HG02840 (cell line): Measurements from ENCODE around the gene OSBPL5.

Source experiments
- ATAC-seq: cut with Tn5 transposase; IDR thresholded peaks from one replicate; pipeline ENCODE4 v1.9.1; 2021; ENCODE audit warnings: mild to moderate bottlenecking, moderate library complexity, moderate number of reproducible peaks; ENCODE audit not compliant: unreplicated experiment, low FRiP score

Gene OSBPL5

GRCh38 chr11:3044915-3045314 is 120.2 kb downstream of the OSBPL5 start:
- no peak for ATAC-seq

GRCh38 chr11:3044004-3044403 is 121.1 kb downstream of the OSBPL5 start:
- no peak for ATAC-seq

- ATAC-seq: no peak
Measured at GRCh38 chr11:3043315-3043871, 121.7 kb downstream of the OSBPL5 start.

- ATAC-seq: no peak
Measured at GRCh38 chr11:3042496-3043314, 122.4 kb downstream of the OSBPL5 start.

- ATAC-seq: no peak
Measured at GRCh38 chr11:3041699-3042441, 123.2 kb downstream of the OSBPL5 start.

- ATAC-seq: no peak
Measured at GRCh38 chr11:3040881-3041280, 124.2 kb downstream of the OSBPL5 start.

- ATAC-seq: no peak
Measured at GRCh38 chr11:3037945-3038271, 127.2 kb downstream of the OSBPL5 start.
